Osteocyte (in vitro differentiated cells): Measurements from ENCODE around the gene LTBP2. TPM values are rescaled to one million over a fixed set of nuclear protein-coding genes. Genes with fewer than 3 reads are reported as not detected.
A peak's percentile ranks its signal among the peaks of the same experiment; 100 is the strongest.
"Not testable (repeated sequence)": the region's sequence is repeated elsewhere in the genome, so short reads cannot be mapped to it uniquely, and the experiment has no call there.

Experiments used
- DNase-seq: peaks from one replicate; pipeline ENCODE4 v3.0.0; 2021; ENCODE audit warnings: mixed read lengths; ENCODE audit not compliant: unreplicated experiment; ENCODE audit errors: extremely low spot score
- H3K27ac Mint-ChIP-seq: one replicate; pipeline ENCODE4 v1.8.0; 2021; ENCODE audit warnings: mild to moderate bottlenecking, mixed read lengths; ENCODE audit not compliant: unreplicated experiment
- H3K27me3 Mint-ChIP-seq: one replicate; pipeline ENCODE4 v1.8.0; 2021; ENCODE audit warnings: mixed read lengths; ENCODE audit not compliant: unreplicated experiment
- H3K36me3 Mint-ChIP-seq: one replicate; pipeline ENCODE4 v1.8.0; 2021; ENCODE audit warnings: mixed read lengths; ENCODE audit not compliant: unreplicated experiment
- H3K4me1 Mint-ChIP-seq: one replicate; pipeline ENCODE4 v1.8.0; 2021; ENCODE audit warnings: mixed read lengths; ENCODE audit not compliant: unreplicated experiment
- H3K4me3 Mint-ChIP-seq: one replicate; pipeline ENCODE4 v1.8.0; 2021; ENCODE audit warnings: mild to moderate bottlenecking, moderate library complexity, mixed read lengths; ENCODE audit not compliant: unreplicated experiment
- H3K9me3 Mint-ChIP-seq: one replicate; pipeline ENCODE4 v1.8.0; 2021; ENCODE audit warnings: mixed read lengths; ENCODE audit not compliant: unreplicated experiment
- CTCF ChIP-seq: fragments of 200-600 bp; sonication (generic); IDR thresholded peaks from 2 replicates; pipeline ENCODE4 v1.5.0; 2021; ENCODE audit warnings: antibody characterized with exemption, mild to moderate bottlenecking, moderate library complexity
- total RNA-seq: library from RNA; stranded (reverse); gene quantifications from 2 replicates; pipeline ENCODE4 v1.2.1, GENCODE V29; 2021

LTBP2 gene
- total RNA-seq, 1 donor from 2014 or later: 377 TPM

GRCh38 chr14:74542056-74542685, 69.9 kb downstream of the LTBP2 start:
- no peak for TF ChIP-seq CTCF
- Mint-ChIP-seq H3K27me3 (no peaks in the 10 kb centered on the region), H3K4me3 (no peak overlapping the region), H3K36me3 (peaks cover 35% of the 10 kb centered on the region), H3K9me3 (no peaks in the 10 kb centered on the region), H3K27ac (peak overlapping the region; percentile 50), H3K4me1 (peaks cover 58% of the 10 kb centered on the region)
- no peak for DNase-seq

- H3K36me3 Mint-ChIP-seq: peaks cover 35% of the 10 kb centered on the region
- peak overlapping the region; percentile 50 for H3K27ac Mint-ChIP-seq
- H3K4me1 Mint-ChIP-seq: peaks cover 56% of the 10 kb centered on the region
- TF ChIP-seq CTCF: no peak
- no peaks in the 10 kb centered on the region for H3K27me3 Mint-ChIP-seq
- H3K4me3 Mint-ChIP-seq: no peak overlapping the region
- no peak for DNase-seq
- no peaks in the 10 kb centered on the region for H3K9me3 Mint-ChIP-seq
Measured at GRCh38 chr14:74541225-74541624, 70.8 kb downstream of the LTBP2 start.

- no peak for DNase-seq
- Mint-ChIP-seq H3K36me3 (peaks cover 34% of the 10 kb centered on the region), H3K4me1 (peaks cover 44% of the 10 kb centered on the region), H3K27ac (no peak overlapping the region), H3K4me3 (no peak overlapping the region), H3K9me3 (no peaks in the 10 kb centered on the region), H3K27me3 (no peaks in the 10 kb centered on the region)
- TF ChIP-seq CTCF: no peak
Measured at GRCh38 chr14:74539503-74539902, 72.5 kb downstream of the LTBP2 start.

GRCh38 chr14:74538411-74539391, 73.3 kb downstream of the LTBP2 start:
- Mint-ChIP-seq H3K36me3 (peaks cover 35% of the 10 kb centered on the region), H3K4me1 (peaks cover 36% of the 10 kb centered on the region), H3K4me3 (no peak overlapping the region), H3K9me3 (no peaks in the 10 kb centered on the region), H3K27ac (peak overlapping the region; percentile 31), H3K27me3 (no peaks in the 10 kb centered on the region)
- no peak for DNase-seq
- no peak for TF ChIP-seq CTCF

- H3K4me3 Mint-ChIP-seq, DNase-seq, H3K9me3 Mint-ChIP-seq, H3K27me3 Mint-ChIP-seq: not testable (repeated sequence)
- Mint-ChIP-seq H3K36me3 (peaks cover 47% of the 10 kb centered on the region), H3K27ac (peak overlapping the region; percentile 34), H3K4me1 (peaks cover 36% of the 10 kb centered on the region)
Measured at GRCh38 chr14:74536336-74536735, 75.7 kb downstream of the LTBP2 start.
